Right hindlimb (tissue), 1 donor: ENCODE measurements around the gene CAPN14.

ENCODE experiments used
- DNase-seq: peaks from one replicate; pipeline ENCODE4 v3.0.0-alpha.2; 2018

CAPN14 gene

GRCh38 chr2:31241625-31242270, 24.4 kb upstream of the CAPN14 start:
- no peak for DNase-seq

- no peak for DNase-seq
Measured at GRCh38 chr2:31240381-31241365, 23.4 kb upstream of the CAPN14 start.

GRCh38 chr2:31239593-31240177, 22.4 kb upstream of the CAPN14 start:
- no peak for DNase-seq

- DNase-seq, result no peak
Measured at GRCh38 chr2:31238906-31239592, 21.7 kb upstream of the CAPN14 start.

GRCh38 chr2:31238126-31238905, 21.0 kb upstream of the CAPN14 start:
- DNase-seq, result no peak

- no peak for DNase-seq
Measured at GRCh38 chr2:31237348-31238017, 20.2 kb upstream of the CAPN14 start.

GRCh38 chr2:31236433-31237205, 19.3 kb upstream of the CAPN14 start:
- DNase-seq, result no peak

GRCh38 chr2:31235504-31235902, 18.2 kb upstream of the CAPN14 start:
- DNase-seq, result no peak

- no peak for DNase-seq
Measured at GRCh38 chr2:31234683-31235503, 17.6 kb upstream of the CAPN14 start.

GRCh38 chr2:31233741-31234682, 16.7 kb upstream of the CAPN14 start, which contains the start of gene EHD3:
Gene EHD3, plus strand, starts transcription at chr2:31234152. Its CDS starts 470 bp downstream, at chr2:31234622.
- DNase-seq, result peak; percentile 91

GRCh38 chr2:31233231-31233630, 15.9 kb upstream of the CAPN14 start:
- DNase-seq, result no peak

GRCh38 chr2:31232586-31232985, 15.3 kb upstream of the CAPN14 start:
- no peak for DNase-seq

- no peak for DNase-seq
Measured at GRCh38 chr2:31231571-31232302, 14.4 kb upstream of the CAPN14 start.

- no peak for DNase-seq
Measured at GRCh38 chr2:31230751-31231150, 13.4 kb upstream of the CAPN14 start.

GRCh38 chr2:31228717-31229116, 11.4 kb upstream of the CAPN14 start:
- no peak for DNase-seq

GRCh38 chr2:31227711-31228125, 10.4 kb upstream of the CAPN14 start:
- no peak for DNase-seq

GRCh38 chr2:31227110-31227509, 9.8 kb upstream of the CAPN14 start:
- DNase-seq, result no peak

- DNase-seq, result no peak
Measured at GRCh38 chr2:31226266-31226665, 9.0 kb upstream of the CAPN14 start.
